Right lobe of liver (tissue), 4 donors: Measurements from ENCODE around the gene NDFIP2.

ENCODE experiments used
- POLR2A ChIP-seq: fragments of 450-650 bp; IDR thresholded peaks from one replicate; pipeline ENCODE4 v1.6.1; 2017; ENCODE audit warnings: antibody characterized with exemption, mild to moderate bottlenecking
- TF ChIP-seq, protein P1 (sequence below), 4 donors: fragments of 200-600 bp in 3 of 4; fragments of 450-650 bp in 1 of 4; IDR thresholded peaks; one replicate each; pipeline versions ENCODE4 v1.5.1 to v1.8.0; 2016 to 2022; ENCODE audit warnings: antibody characterized with exemption in 4 of 4, mild to moderate bottlenecking in 2 of 4
- donor health status: DM: no; HTN: no; CAD: no.
- donor health status: DM: no; HTN: no; CAD: no.
- donor health status: DM: no; HTN: yes; CAD: no.

DNA sequence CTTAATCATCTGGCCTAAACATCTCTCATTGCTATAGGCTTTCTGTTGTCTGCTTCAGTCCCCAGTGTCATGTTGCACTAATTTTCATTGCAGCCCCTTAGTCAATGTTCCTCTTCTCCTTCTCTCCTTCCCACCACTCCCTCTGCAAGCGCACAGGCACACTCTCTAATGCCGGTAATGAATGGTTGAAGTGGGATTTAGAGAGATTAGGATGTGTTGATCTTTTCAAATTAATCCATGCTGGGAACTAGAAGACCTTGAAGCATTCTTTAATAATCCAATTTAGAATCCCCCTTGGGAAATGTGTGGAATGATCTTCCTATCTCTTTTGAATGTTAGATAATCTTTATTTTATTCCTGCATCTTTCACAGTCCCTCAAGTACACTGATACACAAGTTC lies 33.2 kb upstream of the NDFIP2 start:
- TF ChIP-seq, protein P1, sequence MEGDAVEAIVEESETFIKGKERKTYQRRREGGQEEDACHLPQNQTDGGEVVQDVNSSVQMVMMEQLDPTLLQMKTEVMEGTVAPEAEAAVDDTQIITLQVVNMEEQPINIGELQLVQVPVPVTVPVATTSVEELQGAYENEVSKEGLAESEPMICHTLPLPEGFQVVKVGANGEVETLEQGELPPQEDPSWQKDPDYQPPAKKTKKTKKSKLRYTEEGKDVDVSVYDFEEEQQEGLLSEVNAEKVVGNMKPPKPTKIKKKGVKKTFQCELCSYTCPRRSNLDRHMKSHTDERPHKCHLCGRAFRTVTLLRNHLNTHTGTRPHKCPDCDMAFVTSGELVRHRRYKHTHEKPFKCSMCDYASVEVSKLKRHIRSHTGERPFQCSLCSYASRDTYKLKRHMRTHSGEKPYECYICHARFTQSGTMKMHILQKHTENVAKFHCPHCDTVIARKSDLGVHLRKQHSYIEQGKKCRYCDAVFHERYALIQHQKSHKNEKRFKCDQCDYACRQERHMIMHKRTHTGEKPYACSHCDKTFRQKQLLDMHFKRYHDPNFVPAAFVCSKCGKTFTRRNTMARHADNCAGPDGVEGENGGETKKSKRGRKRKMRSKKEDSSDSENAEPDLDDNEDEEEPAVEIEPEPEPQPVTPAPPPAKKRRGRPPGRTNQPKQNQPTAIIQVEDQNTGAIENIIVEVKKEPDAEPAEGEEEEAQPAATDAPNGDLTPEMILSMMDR (IDR thresholded peaks at IDR 0.05), result no peak
- TF ChIP-seq POLR2A, result no peak
